COR-L47 (cell line): ENCODE data around the gene MAGI3.
"Not testable (repeated sequence)": the region's sequence is repeated elsewhere in the genome, so short reads cannot be mapped to it uniquely, and the experiment has no call there.

Experiments used
- DNase-seq: peaks from one replicate; lab custom pipeline; 2025; lab: John Stamatoyannopoulos, UW

MAGI3 gene

DNA sequence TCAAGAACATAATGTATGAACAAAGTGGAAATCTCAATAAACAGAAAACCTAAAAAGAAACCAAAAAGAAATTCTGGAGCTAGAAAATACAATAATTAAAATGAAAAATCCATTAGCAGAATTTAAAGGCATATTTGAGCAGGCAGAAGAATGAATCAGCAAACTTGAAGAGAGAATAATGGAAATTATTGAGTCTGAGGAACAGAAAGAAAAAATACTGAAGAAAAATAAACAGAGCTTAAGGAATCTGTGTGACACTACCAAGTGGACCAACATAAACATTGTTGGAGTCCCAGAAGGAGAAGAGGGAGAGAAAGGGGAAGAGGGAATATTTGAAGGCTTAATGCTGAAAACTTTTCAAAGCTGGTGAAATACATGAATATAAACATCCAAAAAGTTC is 54.5 kb downstream of the MAGI3 start:
- no peak for DNase-seq

DNA sequence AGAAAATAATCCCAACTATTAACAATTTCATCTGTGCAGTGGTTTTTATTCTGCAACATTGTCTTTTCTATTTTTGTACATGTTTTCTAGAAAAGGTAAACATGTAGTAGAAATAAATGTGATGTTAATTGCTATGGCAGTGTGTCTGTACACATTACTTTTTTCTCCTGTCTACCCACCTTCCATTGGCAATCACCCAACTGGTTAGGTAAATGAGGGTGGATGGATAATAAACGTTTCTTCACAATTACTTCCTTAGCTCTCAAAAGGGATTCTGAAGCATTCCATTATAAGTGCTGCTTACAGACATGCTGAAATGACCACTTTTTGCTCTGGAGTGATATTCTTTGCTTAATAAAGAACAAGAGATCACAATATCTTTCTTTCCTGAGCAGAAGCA is 61.4 kb downstream of the MAGI3 start:
- peak; percentile 35 for DNase-seq

DNA sequence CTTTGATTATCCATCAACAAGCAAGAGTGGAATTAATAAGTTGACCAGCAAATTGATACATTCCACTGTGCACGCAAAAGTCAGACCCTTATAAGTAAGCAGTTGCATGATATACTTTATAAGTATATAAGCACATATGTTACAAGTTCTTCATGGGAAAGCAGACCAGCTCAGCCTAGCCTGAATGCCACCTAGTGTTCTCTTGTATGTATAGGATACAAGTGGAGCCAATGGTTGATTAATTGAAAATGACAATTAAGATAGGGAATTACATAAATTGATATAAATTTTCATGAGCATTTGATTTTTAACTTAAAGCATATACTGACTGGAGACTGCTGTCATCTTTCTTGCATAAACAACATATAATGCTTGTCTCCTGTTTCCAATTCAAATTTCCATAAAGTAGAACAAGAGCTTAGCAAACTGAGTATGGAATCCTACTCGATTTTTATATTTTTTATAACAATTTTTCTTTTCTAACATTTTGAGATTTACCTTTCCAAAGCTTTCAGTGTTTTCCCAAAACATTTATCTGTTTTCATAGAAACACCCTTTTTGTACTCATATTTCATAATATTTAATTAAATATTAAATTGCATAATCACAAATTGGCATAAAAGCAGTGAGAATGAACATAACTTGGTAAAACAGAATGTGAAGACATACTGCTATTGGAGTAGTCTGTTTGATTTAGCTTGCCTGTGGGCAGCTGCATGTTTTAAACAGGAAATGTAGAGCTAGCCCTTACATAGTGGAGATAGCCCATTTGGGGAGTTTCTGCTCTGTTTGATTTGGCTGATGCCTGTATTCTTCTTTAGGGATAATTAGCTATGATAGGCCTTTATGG is 62.8 kb downstream of the MAGI3 start:
- peak; percentile 71 for DNase-seq

DNA sequence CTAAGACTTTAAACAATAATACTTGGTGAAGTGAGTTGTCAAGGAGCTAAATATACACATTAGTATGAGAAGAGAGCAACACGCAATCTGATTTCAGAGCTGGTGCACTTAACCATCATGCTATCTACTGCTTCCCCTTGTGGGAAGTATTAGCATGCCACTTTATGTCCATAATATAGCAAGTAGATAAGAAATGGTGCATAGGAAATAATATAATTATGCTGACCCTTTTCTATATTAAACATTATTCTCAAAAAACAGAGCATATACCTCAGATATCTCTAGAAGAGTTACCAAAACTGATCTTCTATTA is 63.4 kb downstream of the MAGI3 start:
- DNase-seq = no peak

- DNase-seq = no peak
Measured at GRCh38 chr1:113455374-113455773, 65.1 kb downstream of the MAGI3 start.

- peak; percentile 71 for DNase-seq
Measured at GRCh38 chr1:113456967-113457366, 66.7 kb downstream of the MAGI3 start.

DNA sequence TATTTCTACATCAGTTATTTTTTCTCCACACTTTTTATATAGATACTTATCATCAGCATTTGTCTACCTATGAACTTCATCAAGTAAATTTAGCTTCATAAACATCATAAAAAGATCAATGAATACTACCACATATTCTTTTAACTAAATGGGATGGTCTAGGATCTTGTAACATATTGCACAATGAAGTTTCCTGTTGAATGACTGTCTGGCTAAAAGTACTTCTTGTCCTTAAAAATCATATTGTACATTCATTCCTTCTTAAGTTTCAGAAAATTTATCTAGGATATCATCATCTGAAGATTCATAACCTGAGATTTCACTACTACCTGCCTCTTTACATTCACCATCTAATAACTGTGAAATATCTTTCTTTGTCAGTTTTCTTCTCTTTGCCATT is 69.0 kb downstream of the MAGI3 start:
- no peak for DNase-seq

- no peak for DNase-seq
Measured at GRCh38 chr1:113467991-113468390, 77.7 kb downstream of the MAGI3 start.

GRCh38 chr1:113478427-113479195 is 88.3 kb downstream of the MAGI3 start:
- not testable (repeated sequence) for DNase-seq

DNA sequence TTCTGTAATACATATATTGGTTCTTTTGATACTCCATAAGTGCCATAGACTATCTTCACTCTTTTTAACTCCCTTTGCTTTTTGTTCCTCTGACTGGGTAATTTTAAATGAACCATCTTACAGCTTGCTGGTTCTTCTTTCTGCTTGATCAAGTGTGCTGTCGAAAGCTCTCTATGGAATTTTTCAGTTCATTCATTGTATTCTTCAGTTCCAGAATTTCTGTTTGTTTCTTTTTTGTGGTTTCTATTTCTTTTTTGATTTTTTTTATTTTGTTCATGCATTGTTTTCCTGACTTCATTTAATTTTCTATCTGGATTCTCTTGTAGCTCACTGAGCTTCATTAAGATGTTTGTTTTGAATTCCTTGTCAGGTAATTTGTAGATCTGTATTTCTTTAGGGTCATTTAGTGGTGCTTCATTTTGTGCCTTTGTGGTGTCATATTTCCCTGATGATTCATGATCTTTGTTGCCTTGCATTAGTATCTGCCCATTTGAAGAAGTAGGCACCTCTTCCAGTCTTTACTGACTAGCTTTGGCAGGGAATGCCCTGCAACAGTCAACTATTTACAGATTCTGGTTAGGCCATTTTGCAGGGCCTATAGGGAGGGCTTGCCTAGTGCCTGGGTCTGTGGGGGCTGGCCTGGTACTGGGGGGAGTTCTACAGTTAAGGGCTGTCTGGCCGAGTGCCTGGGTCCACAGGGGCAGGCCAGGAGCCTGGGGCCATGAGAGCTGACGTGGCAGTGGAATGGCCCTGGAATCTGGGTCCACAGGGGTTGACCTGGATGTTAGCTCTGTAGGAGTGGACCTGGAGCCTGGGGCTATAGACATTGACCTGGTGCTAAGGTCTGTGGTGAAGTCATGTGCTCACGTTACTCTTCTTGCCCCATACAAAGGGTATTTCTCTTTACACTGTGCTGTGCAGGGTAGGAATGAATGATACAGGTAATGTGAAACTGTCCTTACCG is 89.7 kb downstream of the MAGI3 start:
- DNase-seq = no peak

DNA sequence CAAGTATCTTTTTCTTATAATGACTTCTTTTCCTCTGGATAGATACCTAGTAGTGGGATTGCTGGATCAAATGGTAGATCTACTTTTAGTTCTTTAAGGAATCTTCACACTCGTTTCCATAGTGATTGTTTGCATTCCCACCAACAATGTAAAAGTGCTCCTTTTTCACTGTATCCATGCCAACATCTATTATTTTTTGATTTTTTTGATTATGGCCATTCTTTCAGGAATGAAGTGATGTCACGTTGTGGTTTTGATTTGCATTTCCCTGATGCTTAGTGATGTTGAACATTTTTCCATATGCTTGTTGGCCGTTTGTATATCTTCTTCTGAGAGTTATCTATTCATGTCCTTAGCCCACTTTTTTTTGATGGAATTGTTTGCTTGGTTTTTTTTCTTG is 94.8 kb downstream of the MAGI3 start:
- DNase-seq = not testable (repeated sequence)

- peak; percentile 11 for DNase-seq
Measured at GRCh38 chr1:113488576-113489177, 98.4 kb downstream of the MAGI3 start.

- DNase-seq = no peak
Measured at GRCh38 chr1:113490384-113490783, 100.1 kb downstream of the MAGI3 start.

GRCh38 chr1:113493533-113493932 is 103.2 kb downstream of the MAGI3 start:
- no peak for DNase-seq

- DNase-seq = no peak
Measured at GRCh38 chr1:113505357-113505756, 115.0 kb downstream of the MAGI3 start.

GRCh38 chr1:113507552-113508214 is 117.4 kb downstream of the MAGI3 start:
- no peak for DNase-seq

DNA sequence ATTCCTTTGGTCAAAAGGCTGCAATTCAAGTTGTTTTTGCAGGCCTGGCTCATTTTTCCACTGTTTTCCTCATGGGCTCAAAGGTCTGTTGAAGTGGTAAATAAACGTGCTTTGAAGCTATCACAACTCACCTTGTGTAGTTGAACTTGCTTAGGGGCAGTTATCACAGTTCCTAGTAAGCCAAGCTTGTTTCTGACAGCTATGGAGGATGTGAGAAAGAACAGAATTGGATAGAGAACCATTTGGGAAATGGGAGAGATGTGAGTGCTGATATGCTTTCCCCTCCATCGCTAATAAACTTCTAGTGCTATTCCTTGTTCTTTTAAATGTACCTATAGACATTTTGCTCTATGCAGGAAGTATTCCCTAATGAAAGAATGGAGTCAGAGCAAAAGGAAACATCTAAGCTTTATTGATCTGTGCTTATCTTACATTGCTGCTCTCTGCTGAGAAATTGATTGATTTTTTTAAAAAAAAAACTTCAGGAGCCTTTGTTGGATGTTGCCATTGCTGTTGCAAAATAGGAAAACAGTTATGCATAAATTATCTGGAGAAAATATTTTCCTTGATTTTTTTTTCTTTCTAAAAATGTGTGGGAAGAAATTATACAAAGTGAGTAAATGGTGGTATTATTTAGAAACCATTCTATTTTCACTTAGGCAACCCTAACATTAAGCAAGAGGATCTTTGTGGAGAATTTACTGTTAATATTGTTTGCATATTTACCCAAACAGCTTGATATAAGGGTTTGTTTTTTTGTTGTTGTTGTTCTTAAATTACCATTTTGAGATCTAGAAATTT is 118.2 kb downstream of the MAGI3 start:
- no peak for DNase-seq

DNA sequence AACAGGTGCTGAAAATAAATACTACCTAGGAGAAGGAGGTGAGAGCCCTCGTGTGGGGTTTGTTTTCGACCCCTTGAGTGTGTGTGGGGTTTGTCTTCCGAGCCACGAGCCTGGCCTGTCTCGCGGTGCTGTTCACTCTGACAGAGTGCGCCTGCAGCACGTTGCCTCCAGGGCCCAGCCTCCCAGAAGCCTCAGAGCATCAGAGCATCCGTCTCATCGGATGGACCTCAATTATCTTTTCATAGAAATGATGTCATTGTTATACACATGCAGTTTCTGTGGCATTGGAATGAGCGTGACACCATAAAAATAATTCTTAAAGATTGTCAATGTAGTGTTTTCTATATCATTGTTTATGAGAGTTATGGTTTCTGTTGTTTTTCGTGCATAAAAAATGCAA is 119.5 kb downstream of the MAGI3 start:
- DNase-seq = not testable (repeated sequence)

GRCh38 chr1:113511269-113511668 is 121.0 kb downstream of the MAGI3 start:
- DNase-seq = no peak

DNA sequence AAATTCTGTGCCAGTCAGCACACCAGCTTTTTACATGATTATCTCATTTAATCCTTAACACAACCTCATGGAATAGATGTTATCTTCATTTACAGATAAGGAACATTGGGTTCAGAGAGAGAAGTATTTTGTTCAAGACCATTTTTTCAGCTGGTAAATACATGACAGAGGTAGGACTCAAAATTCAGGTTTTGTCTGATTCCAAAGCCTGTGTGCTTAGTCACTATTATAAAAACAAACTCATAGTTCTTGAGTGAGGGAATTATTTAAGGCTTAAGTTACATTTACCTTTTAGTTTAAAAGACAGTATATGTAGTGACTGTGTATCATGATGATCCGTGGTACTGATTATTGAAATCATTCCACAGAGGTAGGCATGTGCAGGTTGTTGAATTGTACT is 125.2 kb downstream of the MAGI3 start:
- no peak for DNase-seq
